Anterior cingulate cortex (tissue), 58 donors: ENCODE measurements around the gene SPART.

Source experiments
- DNase-seq, 58 donors: peaks; one replicate each; lab custom pipeline; 2025; lab: John Stamatoyannopoulos, UW

SPART gene, protein sequence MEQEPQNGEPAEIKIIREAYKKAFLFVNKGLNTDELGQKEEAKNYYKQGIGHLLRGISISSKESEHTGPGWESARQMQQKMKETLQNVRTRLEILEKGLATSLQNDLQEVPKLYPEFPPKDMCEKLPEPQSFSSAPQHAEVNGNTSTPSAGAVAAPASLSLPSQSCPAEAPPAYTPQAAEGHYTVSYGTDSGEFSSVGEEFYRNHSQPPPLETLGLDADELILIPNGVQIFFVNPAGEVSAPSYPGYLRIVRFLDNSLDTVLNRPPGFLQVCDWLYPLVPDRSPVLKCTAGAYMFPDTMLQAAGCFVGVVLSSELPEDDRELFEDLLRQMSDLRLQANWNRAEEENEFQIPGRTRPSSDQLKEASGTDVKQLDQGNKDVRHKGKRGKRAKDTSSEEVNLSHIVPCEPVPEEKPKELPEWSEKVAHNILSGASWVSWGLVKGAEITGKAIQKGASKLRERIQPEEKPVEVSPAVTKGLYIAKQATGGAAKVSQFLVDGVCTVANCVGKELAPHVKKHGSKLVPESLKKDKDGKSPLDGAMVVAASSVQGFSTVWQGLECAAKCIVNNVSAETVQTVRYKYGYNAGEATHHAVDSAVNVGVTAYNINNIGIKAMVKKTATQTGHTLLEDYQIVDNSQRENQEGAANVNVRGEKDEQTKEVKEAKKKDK

DNA sequence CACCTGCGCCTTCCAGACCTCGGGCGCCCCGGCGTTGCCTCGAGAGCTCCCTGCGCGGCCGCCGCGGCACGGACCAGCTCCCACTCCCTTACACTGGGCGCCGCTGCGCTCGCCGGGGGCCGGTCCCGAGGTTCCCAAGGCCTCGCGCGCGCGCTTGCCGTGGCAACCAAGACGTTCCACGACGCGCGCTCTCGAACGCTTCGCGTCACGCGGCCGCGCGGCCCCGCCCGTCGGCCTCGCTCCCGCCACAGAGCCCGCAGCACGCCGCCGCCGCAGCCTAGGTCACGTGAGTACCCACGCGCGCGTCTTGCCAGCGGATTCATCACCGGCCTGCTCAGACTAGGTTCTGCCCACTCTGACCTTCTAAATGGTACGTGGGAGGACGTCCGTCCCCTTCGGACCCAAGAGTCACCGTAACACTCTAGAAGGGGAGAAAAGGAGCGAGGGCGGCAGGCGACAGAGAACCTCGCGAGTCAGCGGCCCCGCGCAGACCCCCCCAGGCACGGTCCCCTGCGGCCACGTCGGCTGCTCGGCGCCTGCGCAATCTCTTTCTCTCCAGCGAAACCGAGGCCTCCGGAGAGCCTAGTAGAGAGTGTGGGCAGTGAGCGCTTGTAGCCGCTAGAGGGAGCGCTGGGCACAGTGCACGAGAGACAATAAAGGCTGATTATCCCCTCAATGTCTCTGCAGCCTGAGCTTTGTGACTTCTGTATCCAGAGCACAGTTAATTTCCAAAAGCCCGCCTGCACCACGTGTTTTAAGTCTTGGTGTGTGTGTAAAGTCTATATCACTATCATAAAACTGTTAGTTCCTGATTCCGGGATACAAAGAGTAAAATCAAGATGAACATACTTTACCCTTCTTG is at the start of gene SPART:
Gene SPART (minus strand): TSS at position 173 of the 862 bp plus-strand sequence. CDS start 10,564 bp downstream, outside the sequence.
- DNase-seq: peak; percentile 57 to 99 (median 95)

DNA sequence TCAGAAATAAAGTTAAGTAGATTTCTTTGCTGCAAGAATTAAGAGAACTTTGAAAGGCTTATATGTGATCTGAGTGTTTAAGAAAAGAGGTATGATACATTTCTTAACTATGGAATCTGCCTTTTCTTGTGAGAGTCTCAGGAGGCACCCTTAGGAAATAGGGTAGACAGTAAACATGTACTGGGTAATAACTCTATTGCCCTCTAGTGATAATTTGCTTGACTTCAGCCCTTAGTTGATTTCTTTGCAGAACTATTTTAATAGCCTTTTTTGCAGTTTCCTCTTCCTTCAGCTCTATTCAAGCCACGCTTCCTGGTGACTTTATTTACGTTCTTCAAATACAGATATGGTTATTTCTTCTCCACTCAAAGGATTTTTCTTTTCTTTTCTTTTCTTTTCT is 49.1 kb upstream of the SPART start:
- DNase-seq: peak in 1 of 58 donors; percentile 24

DNA sequence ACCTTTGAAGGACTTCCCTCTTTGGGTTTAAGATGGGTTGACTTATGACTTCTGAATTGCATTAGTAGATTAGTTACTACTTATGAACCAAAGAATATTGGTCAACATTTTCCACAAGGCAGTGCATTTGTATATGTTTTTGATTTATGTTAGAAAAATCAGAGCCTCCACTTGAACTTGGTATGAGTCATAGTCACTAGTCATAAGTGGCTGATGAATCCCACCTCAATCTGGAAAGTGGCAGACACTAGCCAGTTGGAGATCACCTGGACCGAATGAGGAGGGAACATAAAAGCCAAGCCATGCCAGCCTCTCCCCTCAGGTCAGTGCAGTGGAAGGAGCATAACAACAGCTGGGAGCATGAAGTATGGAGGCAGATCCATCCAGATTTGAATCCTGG is 39.3 kb upstream of the SPART start:
- DNase-seq: no peak

DNA sequence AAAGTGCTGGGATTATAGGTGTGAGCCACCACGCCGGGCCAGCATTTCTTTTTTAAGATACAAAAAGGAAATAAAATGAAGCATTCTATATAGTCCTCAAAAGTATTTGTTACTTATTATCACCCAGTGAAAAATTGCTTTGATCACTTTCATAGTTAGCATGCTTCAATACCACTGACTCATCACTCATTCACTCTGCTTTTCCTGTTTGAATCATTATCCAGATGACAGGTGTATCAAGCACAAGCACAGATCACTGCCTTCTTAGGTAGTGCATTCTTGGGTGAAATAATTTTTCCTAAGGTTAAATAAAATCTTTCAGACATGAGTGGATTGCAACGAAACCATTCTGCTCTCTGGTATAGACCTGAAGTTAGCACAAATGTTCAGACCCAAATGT is 35.8 kb upstream of the SPART start:
- DNase-seq: no peak

DNA sequence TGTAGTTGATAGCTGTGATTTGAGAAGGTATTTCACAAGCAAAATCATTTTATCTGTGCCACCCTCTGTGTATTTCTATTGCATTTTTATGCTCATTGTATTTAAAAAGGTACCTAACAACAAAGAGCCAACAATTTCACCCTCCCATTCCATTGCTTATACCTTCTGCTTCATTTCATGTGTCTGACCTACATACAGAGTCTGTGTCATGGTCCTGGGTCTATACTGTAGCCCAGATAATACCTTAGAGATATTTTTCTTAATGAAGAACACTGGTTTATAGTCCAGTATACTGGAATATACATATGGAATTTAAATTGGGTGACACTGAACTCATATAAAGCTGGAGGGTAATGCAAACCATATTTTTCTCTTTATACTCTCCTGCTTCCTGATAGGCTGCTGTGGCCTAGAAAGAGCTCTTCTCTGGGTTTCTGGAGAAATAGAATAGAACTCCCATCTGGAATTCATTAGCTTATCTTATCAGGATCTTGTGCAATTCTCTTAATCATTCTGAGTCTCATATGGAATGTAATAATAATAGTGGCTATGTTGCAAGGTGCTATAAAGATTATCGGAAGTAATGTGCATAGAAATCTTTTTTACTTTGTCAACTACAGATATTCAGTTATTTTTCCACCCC is 31.8 kb upstream of the SPART start:
- no peak for DNase-seq

DNA sequence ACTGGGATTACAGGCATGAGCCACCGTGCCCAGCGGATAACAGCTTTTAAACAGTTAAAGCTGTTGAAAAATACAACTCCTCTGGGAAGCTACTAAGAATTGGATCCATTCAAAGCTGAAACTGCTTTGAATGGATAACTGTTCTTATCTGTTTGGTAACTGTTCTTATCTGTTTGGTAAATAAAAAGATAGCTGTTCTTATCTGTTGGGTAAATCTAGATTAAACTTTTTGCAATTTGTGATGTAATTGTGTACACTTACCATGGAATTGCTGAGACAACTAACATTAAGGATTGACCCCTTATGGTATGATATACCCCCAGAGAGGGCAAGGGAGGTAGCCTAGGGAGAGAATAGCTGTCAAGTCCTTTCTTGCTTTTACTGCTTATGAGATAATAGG is 27.9 kb upstream of the SPART start:
- no peak for DNase-seq

DNA sequence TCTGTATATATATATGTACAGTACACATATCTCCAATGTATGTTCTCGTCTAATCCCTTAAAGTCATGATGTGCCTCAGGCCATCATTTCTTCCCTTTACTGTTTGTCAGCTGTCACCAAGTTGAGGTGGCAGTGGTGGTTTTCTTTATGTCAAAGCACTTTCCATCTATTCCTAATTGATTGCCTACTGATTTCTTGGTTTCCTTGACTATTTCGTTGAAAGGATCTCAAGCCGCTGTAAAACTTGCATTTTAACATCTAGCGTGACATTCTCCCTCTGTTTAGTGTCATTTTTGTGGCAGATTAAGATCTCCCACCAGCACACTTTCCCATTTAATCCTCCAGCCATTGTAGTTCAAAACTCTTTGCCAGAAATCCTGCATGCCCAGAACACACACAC is 25.0 kb upstream of the SPART start:
- no peak for DNase-seq

DNA sequence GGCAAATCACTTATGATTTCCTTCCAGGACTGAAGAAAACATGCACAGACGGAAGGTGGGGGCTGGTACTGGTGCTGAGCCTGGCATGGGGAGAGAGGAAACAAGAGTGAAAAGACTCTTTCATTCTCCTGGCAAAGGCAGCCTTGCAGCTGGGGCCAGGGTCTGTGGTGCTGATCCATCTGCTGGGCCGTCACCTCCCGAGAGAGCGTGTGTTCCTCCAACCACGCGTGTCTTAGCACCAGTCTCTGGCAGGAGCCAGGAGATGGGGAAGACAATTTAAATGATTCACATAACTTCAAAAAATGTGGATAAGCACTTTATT is 23.9 kb upstream of the SPART start:
- DNase-seq: peak in 51 of 58 donors; percentile 9 to 87 (median 60)

DNA sequence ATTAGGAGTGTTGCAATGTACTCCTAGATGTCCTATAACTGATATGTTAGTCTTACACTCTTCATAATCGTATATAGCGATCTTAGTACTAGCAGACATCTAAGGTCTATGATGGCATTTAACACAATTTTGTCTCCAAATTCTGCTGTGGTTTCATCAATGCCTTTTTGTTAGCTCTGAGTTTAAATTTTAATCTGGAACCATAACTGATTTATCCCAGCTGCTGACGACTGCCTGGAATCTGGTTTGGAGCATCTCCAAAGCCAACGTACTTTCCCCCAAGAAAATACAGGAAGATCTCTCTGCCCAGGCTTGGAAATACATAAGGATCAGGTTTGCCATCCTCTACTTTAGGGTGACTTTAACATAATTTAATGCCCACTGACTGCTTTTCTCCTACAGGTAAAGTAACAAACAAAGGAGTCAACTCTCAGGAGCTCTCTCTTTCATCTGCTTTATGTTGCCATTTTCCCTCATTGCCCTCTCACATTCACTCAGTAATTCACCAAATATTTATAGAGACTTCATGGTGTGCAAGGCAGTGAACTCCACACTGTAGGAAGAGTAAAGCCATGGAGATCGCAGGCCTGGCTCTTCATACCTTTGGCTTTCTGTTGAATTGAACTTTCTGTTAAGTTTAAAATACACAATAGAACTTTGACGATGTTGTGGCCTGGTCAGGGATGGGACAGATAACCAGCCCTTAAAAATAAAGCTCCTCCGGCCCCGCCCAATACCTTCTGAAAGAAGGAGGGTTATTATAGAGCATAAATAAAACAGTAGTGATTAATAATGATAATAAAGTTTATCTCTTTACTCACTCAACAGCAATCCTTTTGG is 23.3 kb upstream of the SPART start:
- DNase-seq: no peak

DNA sequence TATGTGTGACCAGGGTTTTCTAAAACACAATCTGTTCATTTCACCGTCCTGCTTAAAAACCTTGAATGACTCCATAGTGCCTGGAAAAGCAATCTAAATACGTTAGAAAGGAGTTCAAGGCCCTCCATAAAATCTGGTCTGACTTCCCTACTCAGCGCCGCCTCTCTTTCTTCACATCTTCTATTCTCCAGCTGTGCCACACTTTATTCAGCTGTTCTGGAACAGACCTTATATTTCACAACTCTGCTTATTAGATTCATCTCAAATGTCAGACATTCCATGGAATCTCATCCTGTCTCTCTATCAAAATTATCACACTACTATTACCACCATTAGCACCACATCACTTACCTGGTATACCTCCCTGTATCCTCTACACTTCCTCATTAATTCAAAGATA is 19.8 kb upstream of the SPART start:
- no peak for DNase-seq

DNA sequence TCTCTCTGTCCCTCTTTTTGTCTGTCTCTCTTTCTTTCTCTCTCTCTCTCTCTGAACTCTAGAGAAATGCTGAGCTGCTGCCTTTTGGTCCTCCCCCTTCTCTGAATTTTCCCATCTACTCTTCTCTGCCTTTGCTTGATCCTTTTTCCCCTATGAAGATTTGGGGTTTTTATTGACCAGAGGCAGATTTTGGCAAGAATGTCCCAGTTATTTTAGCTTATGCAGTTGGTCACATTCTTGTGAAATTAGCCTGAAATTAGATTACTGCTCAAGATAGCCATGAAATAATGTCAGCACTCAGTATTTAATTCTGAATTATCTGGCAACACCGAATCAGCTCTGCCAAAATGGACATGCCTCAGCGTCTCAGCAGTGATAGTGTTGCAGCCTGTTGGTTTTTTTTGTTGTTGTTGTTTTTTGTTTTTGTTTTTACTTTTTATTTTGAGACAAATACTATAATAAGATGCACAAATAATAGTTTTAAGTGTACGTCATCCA is 17.2 kb upstream of the SPART start:
- no peak for DNase-seq

DNA sequence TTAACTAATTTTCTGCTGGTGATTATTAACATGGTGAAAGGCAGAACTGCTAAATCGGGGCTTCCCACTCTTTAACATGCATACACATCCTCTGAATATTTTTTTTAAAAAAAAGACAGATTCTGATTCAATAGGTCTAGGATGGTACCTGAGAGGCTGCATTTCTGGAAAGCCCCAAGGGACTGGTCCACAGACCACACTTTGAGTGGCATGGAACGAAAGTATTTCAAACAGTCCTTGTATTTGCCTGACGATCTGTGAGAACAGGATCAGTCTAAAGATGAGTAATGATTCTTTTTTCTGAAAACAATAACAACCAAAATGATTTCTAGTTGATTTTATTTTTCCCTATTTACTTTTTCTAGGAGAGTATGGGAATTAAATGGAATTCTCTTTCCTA is 16.7 kb upstream of the SPART start:
- DNase-seq: no peak

DNA sequence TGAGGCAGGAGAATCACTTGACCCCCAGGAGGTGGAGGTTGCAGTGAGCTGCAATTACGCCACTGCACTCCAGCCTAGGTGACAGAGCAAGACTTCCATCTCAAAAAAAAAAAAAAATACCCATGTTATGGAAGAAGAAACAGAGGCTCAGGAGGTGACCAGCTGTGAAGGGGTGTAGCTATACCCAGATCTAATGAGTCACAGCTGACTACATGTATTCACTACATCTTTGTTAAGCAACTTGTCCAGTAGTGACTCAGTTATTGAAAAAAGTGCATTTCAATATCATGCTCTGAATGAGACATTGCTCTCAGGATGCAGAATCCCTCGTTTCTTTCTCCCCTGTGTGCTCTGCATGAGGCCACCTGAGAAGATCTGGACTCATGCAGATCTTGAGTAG is 16.1 kb upstream of the SPART start:
- DNase-seq: no peak

DNA sequence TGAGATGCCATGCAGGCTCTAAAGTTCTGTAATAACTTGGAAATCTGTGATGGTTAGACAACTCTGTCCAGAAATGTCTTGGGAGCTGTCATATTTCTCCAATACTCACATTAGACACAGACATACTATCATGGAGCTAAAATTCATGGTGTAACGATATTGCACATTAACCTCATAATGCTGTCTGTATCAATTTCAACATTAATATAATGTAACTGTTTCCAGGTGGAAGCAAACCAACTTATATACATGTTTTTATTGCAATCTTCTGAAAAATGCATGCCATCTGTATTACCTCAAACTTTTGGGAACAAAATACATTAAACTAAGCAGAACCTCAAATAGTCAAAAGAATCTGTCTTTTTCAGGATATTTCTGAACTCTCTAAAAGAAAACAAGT is 14.7 kb upstream of the SPART start:
- DNase-seq: no peak

DNA sequence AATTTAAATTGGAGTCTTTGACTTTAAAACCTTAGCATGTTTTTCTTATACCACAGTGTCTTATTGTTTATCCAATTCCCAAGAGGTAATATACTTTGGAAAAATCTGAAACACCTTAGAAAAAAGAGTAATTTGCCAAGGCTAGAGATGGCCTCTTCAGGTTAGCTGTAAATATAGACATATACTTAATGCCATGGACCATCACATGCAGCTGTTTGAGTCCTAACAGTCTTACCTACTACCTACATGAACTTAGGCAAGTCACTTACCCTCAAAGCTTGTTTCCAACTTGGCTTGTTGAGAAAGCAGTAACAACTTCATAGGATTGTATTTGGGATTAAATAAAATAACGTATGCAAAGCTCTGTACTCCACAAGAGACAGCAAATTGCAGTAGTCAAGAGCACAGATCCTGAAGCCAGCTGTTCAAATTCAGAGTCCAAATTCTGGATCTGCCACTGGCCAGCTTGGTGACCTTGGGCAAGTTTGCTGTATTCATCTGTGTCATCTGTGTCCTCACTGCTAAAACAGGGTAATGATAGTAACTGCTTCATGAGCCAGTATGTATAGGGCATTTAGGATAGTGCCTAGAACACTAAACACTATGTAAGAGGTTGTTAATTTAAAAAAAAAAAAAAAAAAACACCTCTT is 13.2 kb upstream of the SPART start:
- DNase-seq: no peak

DNA sequence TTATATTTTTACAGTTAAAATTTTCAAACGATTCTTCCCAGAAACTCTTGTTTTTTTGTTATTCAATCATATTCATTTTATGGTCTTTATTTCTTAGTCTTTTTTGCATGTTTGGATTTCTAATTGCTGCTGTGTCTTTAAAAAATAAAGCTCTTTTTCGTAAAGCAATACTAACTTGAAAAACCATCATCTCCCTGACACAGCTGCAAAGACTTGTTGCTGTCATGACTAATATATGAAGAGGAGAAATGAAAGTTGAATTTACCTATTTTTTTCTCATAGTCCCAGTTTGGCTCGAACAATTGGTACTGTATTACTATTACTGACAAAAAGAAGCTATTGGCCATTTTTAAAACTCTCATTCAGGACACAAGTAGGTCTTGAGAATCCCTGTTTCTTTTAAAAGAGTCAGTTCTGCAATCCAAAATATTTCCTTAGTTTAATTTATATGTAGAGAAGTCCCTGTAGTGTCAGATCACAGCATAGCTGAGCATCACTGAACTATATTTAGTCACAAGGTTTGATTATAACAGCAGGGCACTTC is 12.1 kb upstream of the SPART start:
- no peak for DNase-seq

DNA sequence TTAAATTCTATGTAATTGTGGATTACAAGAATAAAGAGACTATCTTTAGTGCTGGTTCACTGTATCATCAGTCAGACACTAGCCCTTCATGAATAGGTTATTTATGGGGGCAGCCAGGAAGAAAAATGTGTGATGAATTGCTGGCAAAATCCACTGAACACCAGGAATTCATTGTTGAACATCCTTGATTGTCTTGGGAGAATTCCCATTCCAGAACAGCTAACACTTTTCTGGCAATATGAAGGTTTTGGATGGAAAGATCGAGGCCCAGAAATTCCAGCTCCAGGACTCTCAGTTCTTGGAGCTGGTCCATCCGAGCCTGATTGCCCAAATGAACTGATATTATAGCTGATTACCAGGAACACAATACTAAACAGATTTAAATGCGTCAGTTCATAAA is 11.5 kb upstream of the SPART start:
- peak in 4 of 58 donors; percentile 5 to 18 (median 13) for DNase-seq

DNA sequence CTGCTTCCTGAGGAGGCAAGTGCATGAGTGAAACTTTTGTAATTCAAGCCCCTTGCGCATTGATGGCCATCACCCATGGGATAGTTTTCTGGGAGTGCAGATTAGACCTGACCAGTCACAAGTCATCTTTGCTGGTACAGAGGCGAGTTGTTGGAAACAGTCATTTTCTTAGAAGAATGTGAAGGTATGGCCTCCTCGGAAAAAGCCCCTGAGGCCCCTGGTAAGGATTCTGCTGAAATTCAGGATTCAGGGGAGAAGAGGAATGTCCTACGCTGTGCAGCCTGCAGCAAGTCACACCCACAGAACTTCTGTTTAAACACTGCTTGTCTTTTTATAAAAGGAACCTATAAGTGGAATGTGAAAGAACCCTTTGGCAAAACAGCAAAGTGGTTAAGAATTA is 11.0 kb upstream of the SPART start:
- DNase-seq: peak in 2 of 58 donors; percentile 11 to 15

DNA sequence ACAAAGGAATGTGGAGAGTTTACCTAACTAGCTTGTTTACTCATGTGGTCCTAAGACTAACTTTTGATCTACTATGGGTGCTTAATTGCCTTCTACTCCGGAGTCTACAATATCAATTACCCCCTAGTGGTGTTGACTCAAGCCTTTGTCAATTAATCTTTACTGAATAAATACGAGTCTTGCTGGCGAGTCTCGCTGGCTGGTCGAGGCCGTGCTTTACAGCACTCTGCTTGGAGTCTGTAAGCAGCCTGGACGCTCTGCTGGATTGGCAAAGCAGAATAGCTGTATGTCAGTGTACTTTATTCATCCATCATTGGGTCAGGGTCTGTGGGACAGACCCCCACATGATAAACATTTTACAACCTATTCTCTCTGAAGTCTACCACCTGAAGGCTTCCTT is 9.9 kb upstream of the SPART start:
- DNase-seq: no peak
